GM08714 (cell line): ENCODE data around the gene LRRC27.

Experiments
- H3K4me3 ChIP-seq: fragments of 200-500 bp; sonication (Bioruptor generic); 2 replicates; pipeline ENCODE4 v1.5.1; 2014; ENCODE audit warnings: mild to moderate bottlenecking, low read length, inconsistent platforms
- ZNF274 ChIP-seq: IDR thresholded peaks from 2 replicates; pipeline ENCODE4 v1.6.1; 2012; ENCODE audit warnings: mild to moderate bottlenecking, low read depth, low read length

LRRC27 gene

DNA sequence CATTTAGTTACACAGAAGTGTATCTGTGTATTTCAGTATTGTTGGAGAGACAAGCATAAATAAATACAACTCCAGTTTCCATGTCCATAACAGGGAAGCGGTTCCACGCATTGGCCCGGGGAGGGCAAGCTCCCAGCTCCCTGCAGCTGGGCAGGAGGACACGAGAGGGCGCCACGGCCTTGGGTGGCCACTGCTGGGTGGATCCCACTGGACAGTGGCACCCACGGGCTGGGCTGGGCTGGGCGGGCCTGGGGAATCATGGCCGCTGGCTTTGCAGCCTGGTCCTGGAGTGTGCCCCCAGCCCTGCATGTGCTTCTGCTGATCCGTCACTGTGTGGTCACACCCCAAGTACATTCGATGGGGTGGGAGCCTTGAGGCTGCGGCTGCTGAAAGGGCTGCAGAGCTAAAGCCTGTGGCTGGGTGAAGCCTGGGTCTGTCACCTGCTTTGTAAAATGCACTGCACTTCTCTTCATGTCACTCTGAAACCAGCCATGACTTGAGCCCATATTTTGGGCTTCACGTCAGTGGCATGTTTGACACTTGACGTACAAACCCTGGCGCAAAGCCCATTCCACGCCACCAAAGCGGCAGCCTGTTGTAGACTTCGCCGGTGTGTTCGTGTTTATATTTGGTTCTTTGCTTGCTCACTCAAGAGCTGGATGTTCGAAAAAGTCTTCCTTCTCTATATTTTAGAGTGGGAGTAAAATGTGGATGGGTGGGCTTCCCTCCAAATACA lies 27.5 kb downstream of the LRRC27 start:
- TF ChIP-seq ZNF274, result no peak
- H3K4me3 ChIP-seq, result no peak overlapping the region

DNA sequence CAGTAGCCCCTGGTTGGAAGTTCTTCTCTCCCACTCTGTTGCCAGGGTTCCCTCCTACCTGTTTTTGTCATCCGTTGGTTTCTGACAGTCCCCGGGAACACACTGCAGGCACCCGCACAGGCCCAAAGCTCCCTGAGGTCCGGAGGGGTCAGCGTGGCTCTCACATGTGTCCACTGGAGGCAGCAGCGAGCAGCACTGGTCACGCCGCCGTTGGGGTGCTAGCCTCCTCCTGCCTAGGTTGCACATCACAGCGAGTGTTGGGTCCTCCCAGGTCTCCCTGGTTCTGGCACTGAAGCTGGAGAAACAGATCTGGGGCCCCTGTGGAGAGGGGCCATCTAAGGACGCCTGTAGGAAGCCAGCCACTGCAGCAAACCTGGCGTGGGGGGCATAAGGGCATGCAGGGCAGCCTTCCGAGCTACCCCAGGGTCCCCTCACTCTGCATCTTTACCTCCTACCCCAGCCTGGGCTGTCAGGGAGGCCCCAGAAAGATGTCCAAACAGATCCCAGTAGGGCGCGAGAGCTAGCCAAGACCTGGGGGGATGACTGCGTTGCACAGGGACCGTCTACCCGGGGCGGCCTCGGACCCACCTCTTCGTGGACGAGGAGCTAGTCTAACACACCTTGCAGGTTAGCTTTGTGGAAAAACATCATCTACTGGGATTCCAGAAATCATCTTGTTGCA lies 28.9 kb downstream of the LRRC27 start:
- no peak for TF ChIP-seq ZNF274
- no peak overlapping the region for H3K4me3 ChIP-seq

DNA sequence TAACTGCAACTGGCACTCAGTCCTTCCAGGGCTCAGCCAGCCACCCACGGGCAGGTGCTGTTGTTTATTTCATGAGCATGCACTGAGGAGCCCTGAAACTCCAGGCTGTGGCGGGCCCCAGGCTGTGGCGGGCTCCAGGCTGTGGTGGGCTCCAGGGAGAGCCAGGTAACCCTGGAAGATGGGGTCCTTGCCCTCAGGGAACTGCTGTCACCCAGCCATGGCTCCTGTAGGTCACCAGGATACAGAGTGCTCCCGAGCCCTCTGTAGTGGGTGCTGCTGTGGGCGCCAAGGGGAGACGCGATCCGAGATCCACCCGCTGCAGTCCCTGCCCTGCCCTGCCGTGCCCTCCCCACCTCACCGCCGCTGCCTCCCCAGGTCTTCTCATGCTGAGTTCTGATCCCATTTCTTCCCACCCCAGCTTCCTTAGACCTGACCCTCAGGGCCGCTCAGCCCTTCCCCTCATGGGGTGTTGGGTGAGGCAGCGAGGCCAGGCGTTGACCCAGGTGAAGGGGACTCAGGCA lies 29.6 kb downstream of the LRRC27 start:
- no peak overlapping the region for H3K4me3 ChIP-seq
- TF ChIP-seq ZNF274, result no peak

DNA sequence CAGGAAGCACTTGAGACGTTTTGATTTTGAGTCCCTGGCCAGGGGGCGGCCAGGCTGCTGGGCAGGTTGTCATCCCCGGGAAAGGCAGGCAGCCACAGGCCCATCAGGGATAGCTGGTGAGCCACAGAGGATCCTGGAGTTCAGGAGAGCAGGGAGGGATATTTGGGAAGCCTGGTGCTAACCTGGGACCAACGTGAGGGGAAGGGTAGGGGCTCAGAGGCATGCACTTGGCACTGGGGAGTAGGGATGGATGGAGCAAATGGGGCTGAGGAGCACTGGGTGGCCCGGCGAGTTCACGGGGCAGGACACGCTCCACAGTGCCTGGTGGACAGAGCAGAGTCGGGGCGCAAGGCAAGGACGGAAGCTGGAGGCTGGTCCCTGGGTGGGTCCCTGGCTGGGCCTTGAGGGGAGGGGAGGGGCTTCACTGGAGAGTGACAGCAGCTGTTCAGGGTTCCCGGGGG lies 30.2 kb downstream of the LRRC27 start:
- no peak for TF ChIP-seq ZNF274
- no peak overlapping the region for H3K4me3 ChIP-seq

DNA sequence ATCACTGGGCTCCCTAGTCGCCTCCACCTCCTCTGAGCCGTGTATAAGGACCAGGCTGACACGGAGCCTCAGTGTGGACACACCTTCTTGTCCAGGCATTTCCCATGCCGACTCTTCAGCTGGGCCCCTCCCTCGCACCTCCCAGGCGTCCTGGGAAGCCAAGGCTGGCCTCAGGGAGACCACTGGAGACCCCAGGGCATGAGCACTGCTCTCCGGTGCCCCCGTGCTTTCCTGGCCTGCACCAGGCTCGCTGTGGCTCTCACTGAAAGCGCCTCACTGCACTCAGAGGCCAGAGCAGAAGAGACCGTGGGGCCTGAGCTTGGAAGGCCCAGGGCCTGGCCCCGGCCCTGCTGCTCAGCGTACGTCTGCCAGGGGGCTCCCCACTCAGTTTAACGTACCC lies 31.4 kb downstream of the LRRC27 start:
- no peak for TF ChIP-seq ZNF274
- no peak overlapping the region for H3K4me3 ChIP-seq

DNA sequence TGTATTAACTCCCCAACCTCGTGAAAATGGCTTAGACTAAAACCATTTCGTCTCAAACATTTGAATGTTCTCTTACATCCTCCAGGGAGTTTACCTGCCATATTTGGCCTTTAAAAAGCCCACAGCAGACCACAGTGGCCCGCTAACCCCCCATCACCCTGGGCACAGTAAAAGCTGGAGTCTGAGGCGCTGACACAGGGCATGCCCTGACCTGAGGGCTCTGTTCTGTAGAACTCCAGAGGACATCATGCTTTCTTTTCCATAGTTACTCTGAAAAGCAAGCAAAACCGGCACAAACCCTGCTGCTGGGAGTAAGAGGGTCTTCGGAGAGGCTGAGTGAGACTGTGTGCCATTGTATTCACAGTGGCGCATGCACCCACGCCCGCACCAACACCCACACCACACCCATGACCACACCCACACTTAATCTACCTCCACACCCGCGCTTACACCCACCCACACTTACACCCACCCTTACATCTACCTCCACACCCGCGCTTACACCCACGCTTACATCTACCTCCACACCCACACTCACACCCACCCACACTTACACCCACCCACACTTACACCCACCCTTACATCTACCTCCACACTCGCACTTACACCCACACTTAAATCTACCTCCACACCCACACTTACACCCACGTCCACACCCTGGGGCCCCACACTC lies 32.1 kb downstream of the LRRC27 start:
- H3K4me3 ChIP-seq, result no peak overlapping the region
- TF ChIP-seq ZNF274, result no peak

DNA sequence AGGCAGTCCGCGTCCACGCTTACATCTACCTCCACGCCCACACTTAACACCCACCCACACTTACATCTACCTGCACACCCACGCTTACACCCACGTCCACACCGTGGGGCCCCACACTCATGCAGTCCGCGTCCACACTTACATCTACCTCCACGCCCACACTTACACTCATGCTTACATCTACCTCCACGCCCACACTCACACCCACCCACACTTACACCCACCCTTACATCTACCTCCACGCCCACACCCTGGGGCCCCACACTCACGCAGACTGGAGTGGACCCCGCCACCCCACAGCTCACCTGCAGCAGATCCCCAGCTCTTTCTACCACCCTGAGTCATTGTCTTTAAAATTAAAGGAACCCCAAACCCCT lies 32.6 kb downstream of the LRRC27 start:
- no peak for TF ChIP-seq ZNF274
- no peak overlapping the region for H3K4me3 ChIP-seq

DNA sequence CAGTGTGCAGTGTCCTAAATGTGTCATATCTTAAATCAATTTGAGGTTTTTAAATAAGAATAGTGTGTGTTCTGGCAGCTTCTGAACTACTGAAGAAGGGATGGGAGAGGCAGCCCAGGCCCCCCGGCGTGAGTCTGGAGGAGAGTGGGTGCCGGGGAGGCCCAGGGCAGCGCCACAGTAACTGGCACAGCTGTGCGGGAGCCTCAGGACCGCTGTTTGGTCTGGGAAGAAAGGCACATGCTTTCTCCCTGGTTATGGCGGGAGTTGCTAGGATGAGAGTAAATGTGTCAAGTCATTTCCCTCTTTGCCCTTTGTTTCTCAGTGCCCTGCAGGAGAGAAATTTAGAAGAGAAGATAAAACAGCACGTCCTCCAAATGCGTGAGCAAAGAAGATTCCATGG lies 33.1 kb downstream of the LRRC27 start:
- H3K4me3 ChIP-seq, result no peak overlapping the region
- no peak for TF ChIP-seq ZNF274

DNA sequence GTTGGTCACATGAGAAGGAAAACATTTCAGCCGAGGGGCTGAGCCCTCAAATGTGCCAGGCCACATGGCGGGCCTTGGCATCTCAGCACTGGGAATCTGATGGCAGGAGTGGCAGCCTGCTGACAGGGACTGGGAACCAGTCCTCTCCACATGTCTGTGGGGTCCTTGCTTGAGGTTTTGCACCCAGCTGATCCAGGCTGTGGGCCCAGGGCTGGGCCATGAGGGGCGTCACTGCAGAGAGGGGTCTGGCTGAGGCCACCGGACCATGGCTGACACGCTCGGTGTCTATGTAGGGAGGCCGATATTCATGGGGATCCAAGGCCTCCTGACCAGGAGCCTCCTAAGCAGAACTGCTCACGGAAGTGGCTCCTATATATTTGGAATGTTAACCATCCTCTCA lies 34.0 kb downstream of the LRRC27 start:
- no peak for TF ChIP-seq ZNF274
- H3K4me3 ChIP-seq, result no peak overlapping the region

DNA sequence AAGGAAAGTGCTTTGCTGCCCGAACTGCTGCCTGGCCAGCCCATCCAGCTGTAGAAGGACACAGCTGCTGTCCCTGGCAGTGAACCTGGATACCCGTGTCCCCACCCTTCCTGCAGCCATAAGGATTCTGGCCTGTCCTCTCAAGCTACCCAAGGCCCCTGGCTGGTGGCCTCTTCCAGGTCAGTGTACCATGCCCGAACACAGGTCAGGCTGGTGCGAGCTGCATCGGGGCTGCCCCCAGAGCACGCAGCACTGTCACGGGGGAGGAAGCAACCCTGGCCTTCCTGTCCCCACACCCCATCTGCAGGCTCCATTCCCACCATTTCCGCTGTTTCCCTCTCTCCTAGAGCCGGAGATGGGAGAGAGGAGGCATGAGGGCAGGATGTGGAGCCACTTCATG lies 34.5 kb downstream of the LRRC27 start:
- no peak overlapping the region for H3K4me3 ChIP-seq

DNA sequence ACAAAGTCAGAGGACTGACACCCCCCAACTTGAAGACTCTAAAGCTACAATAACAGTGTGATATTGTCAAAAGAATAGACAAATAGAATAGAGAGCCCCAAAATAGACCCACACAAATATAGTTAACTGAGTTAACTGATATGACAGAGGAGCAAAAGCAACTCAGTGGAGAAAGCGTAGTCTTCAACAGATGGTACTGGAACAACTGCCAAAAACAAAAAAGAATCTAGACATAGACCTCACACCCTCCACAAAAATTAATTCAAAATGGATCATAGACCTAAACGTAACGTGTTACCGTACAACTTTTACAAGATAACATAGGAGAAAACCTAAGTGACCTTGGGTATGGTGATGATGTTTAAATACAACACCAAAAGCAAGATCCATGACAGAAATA lies 36.4 kb downstream of the LRRC27 start:
- H3K4me3 ChIP-seq, result no peak overlapping the region
- no peak for TF ChIP-seq ZNF274

More for the DNA sequence above, 34.5 kb downstream of the LRRC27 start:
- no peak for TF ChIP-seq ZNF274

DNA sequence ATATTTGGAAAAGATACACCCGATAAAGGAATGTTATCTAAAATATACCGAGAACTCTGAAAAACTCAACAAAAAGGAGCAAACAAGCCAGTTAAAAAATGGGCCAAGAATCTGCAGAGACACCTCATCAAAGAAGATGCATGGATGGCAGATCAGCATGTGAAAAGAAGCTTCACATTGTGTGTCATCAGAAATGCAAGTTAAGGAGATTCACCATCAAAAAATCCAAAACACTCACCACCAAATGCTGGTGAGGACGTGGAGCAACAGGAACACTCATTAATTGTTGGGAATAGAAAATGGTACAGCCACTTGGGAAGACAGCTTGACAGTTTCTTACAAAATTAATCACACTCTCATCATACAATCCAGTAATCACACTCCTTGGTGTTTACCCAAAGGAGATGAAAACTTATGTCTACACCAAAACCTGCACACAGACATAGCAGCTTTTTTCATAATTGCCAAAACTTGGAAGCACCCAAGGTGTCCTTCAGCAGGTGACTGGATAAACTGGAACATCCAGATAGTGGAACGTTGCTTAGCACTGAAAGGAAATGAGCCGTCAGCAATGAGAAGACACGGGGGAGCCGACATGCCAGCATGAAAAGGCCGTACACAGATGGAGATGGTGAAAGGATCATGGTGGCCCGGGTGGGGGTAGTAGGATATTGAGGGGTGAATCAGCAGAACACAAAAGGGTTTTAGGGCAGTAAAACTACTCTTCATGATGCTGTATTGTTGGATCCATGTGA lies 37.1 kb downstream of the LRRC27 start:
- TF ChIP-seq ZNF274, result no peak

DNA sequence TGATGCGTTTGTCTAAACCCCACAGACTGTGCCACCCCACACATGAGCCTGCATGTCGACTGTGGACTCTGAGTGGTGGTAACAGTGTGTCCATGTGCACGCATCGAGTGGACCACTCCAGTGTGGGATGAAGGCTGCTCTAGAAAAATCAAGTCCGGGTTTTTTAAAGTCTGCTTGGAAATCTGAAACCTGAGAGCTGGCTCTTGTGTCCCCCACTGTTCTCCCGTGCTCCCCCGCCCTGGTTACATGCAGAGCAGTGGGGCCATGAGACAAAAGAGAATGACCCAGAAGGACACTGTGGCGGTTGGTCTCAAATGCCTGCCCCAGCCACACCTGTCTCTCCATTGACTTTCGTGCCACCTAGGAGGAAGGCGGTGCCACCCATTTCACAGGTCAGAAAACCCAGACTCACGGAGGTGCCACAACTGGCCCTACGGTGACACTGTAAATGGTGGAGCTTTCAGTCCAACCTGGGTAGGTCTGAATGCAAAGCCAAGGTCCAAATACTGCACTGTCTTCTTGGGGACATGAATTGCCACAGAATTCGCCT lies 37.7 kb downstream of the LRRC27 start:
- TF ChIP-seq ZNF274, result no peak
- H3K4me3 ChIP-seq, result no peak overlapping the region

More for the DNA sequence above, 37.1 kb downstream of the LRRC27 start:
- H3K4me3 ChIP-seq, result no peak overlapping the region
